ENCODE data around the gene GDI1.

DNA sequence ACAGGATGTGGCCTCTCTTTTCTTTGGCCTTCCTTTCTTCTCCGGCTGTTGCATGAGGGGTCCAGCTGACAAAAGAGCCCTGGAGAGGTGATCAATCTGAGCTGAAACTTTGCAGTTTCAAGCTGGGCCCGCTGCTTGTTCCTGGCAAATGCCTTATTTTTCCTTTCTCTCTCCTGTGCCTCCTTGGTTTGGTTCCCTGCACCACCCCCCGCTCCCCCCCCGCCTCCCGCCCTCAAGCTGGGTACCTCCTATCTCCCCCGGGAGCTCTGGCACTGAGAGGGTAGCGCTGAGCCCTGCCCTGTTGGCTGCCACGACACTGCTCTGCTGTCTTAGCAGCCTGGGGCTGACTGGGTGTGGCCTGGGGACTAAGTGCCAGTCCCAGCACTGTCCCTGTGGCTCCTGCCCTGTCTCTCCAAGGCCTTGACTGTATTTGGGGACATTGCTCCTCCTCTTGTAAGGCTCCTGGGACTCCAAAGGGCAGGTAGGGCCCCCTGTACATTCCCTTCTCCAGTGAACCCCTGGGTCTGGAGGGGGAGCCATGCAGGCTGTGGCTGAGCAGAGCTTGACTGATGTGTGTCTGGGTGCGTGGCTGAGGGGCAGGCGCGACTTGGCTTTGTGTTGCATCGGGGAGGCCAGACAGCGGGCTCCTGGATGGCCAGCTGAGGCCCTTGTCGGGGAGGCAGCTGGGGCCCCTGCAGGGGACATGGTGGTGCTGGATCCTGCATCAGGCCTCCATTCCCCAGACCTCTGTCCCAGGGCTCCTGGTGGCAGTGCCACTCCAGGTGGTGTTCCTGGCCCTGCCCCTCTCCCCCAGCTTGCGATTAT, 22.2 kb downstream of the GDI1 start:
- TF ChIP-seq, protein P1, sequence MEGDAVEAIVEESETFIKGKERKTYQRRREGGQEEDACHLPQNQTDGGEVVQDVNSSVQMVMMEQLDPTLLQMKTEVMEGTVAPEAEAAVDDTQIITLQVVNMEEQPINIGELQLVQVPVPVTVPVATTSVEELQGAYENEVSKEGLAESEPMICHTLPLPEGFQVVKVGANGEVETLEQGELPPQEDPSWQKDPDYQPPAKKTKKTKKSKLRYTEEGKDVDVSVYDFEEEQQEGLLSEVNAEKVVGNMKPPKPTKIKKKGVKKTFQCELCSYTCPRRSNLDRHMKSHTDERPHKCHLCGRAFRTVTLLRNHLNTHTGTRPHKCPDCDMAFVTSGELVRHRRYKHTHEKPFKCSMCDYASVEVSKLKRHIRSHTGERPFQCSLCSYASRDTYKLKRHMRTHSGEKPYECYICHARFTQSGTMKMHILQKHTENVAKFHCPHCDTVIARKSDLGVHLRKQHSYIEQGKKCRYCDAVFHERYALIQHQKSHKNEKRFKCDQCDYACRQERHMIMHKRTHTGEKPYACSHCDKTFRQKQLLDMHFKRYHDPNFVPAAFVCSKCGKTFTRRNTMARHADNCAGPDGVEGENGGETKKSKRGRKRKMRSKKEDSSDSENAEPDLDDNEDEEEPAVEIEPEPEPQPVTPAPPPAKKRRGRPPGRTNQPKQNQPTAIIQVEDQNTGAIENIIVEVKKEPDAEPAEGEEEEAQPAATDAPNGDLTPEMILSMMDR (IDR thresholded peaks at IDR 0.05): no peak
- TF ChIP-seq CEBPB (IDR thresholded peaks at IDR 0.05) (no peak), POLR2A (IDR thresholded peaks at IDR 0.05; ENCODE audit: low read length) (no peak), PHF8 (IDR thresholded peaks at IDR 0.05; ENCODE audit: borderline replicate concordance, low read depth) (no peak), RAD21 (conservative IDR thresholded peaks at IDR 0.05 in 1 of 2, IDR thresholded peaks at IDR 0.05 in 1 of 2) (no peak), POLR2AphosphoS2 (conservative IDR thresholded peaks at IDR 0.05; ENCODE audit: low read length) (no peak), EHMT2 (IDR thresholded peaks at IDR 0.05; ENCODE audit: low read depth) (no peak)
- TF ChIP-seq, protein P2, sequence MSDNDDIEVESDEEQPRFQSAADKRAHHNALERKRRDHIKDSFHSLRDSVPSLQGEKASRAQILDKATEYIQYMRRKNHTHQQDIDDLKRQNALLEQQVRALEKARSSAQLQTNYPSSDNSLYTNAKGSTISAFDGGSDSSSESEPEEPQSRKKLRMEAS (IDR thresholded peaks at IDR 0.05): no peak
- TF ChIP-seq, protein P3, sequence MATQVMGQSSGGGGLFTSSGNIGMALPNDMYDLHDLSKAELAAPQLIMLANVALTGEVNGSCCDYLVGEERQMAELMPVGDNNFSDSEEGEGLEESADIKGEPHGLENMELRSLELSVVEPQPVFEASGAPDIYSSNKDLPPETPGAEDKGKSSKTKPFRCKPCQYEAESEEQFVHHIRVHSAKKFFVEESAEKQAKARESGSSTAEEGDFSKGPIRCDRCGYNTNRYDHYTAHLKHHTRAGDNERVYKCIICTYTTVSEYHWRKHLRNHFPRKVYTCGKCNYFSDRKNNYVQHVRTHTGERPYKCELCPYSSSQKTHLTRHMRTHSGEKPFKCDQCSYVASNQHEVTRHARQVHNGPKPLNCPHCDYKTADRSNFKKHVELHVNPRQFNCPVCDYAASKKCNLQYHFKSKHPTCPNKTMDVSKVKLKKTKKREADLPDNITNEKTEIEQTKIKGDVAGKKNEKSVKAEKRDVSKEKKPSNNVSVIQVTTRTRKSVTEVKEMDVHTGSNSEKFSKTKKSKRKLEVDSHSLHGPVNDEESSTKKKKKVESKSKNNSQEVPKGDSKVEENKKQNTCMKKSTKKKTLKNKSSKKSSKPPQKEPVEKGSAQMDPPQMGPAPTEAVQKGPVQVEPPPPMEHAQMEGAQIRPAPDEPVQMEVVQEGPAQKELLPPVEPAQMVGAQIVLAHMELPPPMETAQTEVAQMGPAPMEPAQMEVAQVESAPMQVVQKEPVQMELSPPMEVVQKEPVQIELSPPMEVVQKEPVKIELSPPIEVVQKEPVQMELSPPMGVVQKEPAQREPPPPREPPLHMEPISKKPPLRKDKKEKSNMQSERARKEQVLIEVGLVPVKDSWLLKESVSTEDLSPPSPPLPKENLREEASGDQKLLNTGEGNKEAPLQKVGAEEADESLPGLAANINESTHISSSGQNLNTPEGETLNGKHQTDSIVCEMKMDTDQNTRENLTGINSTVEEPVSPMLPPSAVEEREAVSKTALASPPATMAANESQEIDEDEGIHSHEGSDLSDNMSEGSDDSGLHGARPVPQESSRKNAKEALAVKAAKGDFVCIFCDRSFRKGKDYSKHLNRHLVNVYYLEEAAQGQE (IDR thresholded peaks at IDR 0.05): no peak
- TF ChIP-seq, protein P4, sequence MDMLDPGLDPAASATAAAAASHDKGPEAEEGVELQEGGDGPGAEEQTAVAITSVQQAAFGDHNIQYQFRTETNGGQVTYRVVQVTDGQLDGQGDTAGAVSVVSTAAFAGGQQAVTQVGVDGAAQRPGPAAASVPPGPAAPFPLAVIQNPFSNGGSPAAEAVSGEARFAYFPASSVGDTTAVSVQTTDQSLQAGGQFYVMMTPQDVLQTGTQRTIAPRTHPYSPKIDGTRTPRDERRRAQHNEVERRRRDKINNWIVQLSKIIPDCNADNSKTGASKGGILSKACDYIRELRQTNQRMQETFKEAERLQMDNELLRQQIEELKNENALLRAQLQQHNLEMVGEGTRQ (IDR thresholded peaks at IDR 0.05): no peak
